HG03575 (cell line): ENCODE measurements around the gene EFS.

Experiments used
- ATAC-seq: cut with Tn5 transposase; IDR thresholded peaks from one replicate; pipeline ENCODE4 v1.9.1; 2021; ENCODE audit not compliant: unreplicated experiment, insufficient number of reproducible peaks, low FRiP score; ENCODE audit errors: extremely low read depth

The EFS gene, protein sequence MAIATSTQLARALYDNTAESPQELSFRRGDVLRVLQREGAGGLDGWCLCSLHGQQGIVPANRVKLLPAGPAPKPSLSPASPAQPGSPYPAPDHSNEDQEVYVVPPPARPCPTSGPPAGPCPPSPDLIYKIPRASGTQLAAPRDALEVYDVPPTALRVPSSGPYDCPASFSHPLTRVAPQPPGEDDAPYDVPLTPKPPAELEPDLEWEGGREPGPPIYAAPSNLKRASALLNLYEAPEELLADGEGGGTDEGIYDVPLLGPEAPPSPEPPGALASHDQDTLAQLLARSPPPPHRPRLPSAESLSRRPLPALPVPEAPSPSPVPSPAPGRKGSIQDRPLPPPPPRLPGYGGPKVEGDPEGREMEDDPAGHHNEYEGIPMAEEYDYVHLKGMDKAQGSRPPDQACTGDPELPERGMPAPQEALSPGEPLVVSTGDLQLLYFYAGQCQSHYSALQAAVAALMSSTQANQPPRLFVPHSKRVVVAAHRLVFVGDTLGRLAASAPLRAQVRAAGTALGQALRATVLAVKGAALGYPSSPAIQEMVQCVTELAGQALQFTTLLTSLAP

DNA sequence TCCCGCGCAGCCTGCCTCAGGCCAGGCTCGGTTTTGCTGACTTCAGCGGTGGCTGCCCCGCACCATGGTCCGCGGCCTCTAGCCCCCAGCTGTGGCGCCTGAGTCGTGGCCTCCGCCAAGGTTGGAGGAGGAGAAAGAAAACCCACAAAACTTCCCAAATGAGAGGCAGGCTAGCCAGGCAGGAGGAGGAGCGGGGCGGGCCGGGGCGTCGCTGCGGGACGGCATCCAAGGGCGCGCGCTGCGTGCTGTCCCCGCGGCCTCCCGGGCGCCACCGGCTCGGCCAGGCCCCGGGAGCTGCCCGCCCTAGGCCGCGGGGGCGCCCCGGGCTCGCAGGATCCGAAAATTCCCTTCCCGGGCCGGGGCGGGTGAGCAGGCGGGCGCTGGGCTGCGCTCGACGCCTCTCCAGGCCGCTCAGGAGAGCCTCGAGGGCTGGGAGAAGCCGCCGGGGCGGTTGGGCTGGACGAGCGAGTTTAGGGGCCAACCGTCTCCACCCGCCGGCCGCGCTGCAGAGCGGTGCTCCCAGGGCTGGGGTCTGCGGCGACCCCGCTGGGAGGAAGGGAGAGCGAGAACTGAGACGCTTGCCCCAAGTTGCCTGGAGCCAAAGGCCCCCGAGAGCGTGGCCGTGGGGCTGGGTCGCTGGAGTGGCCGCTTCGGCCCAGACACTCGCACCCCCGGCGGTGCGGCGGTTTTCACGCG, at the start of gene EFS:
Gene EFS, minus strand, starts transcription at position 137 of the 696 bp plus-strand sequence. CDS start 147 bp downstream, outside the sequence.
- ATAC-seq: no peak

DNA sequence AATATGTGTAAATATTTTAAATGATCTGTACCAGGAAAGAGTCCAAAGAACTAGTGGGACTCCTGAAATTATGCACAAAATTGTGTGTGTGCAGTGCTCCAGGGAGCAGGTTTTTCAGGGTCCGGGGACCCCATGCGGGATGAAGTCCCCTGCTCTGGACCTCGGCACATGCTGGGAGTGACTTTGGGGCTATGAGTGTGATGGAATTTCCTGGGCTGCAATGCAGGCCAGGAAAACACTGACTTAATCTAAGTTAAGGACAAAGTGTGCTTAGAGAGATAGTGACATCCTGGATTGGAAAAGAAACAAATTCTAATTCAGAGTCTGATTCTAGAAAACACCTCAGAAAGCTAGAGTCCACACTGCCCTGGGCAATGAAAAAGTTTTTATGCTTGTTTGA, 49.3 kb upstream of the EFS start:
- ATAC-seq: no peak

DNA sequence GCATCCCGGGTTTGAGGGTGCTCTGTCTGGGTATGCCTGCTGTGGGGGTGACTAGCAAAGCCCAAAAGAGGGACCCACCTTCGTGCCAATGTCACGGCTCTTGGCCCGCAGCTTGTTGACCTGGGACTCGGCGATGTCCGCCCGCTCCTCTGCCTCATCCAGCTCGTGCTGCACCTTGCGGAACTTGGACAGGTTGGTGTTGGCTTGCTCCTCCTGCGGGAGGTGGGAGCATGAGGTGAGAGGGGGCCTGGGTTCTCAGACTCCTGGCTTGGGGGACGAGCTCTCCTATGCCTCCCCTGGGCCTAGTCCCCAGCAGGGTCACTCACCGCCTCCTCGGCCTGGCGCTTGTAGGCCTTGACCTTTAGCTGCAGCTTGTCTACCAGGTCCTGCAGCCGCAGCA, 48.7 kb upstream of the EFS start:
- no peak for ATAC-seq

DNA sequence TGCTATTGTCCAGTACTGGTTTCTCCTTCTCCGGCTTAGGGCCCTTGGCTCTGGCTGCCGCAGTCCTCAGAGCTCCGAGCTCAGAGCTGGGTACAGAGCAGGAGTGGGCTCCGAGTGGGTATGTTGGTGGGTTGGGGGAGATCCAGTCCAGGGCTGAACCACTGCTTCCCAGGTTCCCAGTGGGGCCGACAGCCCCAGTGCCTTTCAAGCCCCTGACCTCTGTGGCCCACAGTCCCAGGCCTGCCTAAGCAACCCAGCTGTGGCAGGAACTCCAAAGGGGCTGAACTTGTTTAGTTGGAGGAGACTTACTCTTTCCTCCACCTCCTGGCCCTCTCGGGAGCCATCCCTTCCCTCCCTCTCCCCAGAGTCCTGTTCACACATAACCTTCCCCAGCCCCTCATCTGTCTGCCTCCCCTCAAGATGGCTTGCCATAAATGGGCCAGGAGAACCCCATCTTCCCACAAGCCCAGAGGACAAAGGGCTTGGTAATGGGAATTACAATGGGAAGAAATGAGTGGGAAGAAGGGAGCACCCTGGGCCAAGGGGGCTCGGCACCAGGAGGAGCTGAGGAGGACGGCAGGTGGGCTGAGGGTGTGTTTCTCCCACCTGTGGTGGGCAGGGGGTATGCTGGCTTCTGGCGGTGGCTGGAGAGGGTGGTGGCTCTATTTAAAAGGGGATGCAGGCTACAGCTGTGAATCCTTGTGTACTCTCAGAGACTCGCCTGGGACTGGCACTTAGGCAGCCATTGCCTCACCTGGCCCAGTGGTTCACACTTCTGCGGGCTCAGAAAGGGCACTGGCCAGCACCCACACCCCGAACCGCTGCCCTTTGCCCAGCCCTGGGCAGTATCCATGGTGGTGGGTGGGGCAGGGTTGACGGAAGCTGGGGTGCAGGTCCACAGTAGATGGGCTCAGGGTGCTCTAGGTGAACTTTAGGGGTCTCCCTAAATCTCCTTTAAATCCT, 46.9 kb upstream of the EFS start:
- no peak for ATAC-seq

DNA sequence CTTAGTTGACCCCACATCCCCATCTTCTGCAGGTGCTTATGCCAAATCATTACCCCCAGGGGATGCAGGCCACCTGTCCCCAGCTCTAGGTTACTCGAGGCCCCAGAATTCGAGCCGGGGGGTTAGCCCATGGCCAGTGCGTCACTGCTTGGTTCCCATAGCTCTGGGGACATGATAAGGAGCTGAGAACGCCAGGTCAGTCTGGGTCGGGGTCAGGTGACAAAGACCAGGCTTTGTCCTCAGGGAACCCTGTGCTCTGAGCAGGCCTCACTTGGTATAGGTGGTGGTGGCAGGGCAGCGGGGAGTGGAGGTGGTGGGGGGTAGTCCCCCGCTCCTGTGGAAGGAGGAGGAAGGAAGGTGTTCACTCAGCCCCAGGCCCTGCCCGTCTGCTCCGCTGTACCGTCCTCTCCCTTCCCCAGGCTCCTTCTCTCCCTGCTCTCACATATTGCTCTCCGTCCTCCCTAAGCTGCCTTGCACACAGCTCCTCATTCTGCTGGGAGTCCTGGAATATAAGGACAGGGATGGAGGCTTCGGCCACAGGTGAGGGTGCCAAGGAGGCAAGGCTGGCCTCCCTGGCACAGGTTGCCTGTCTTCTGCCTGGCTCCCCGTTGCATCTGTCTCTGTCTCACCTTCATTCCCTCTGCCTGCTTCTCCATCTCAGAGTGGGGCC, 45.1 kb upstream of the EFS start:
- no peak for ATAC-seq

DNA sequence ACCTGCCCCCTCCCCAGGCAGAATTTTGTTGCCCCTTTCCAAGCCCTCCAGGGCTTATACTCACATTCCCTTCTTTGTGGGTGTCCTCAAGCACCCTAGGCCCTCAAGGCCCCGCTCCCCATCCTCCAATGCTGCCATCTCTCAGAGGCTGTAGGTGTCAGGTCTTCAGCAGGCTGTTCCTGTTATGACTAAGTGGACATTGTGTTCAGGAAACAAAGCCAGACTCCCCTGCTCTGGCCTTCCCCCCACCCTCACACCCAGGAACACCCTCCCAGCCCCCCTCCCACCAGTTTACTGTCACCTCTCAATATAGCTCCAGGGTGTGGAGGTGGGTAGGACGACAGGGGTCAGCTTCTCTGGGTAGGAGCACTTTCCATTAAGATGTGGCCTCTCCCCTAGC, 44.5 kb upstream of the EFS start:
- ATAC-seq: no peak

DNA sequence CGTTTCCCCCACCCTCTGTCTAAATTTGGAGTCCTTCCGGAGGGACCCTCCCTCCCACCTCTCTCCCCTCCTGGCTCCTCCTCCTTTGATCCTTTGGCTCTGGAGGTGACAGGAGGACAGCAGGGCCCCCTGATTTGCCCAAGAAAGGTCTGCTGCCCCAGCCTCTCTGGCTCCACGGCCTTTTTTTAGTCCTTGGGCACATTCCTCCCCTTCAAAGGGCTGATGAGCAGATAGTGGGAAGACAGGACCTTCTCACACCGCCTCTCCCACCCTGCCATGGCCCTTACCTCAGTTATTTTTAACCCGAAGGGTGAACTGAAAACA, 43.3 kb upstream of the EFS start:
- no peak for ATAC-seq

DNA sequence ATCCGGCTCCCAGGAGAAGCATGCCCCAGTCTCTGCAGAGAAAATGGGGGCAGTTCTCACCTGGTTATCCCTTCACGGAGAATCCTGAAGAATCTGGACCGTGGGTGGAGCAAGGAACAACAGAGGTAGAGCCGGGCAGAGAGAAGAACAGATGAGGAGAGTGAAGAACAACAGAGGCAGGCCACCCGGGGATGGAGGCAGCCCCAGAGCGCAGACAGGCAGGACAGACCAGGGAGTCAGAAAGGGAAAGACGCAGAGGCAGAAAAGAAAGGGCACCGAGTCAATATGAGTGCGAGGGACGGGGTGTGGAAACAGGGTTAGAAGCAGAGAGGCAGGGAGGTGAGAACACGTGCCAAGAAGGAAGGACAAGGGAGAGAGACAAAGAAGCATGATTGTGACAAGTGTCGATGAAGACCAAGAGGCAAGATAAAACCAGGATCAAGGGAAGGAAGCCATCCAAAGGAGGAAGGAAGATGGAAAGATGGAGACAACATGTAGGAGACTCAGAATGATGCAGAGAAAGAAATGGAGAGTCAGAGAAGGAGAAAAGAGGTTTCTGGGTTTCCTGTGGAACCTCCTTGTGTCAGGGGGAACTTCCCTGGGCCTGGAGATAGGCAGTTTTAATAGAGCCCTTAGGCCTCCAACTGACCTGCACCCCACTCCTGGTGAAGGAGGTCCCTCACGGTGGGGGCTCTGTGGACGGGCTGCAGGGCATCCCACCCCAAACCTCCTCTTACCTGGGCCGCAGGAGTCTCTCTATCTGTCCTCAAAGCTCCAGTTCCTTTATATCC, 42.7 kb upstream of the EFS start, which contains the start of gene MYH6:
Gene MYH6, minus strand, starts transcription at position 758 of the 791 bp plus-strand sequence. CDS start 1,050 bp downstream, outside the sequence.
- ATAC-seq: no peak

DNA sequence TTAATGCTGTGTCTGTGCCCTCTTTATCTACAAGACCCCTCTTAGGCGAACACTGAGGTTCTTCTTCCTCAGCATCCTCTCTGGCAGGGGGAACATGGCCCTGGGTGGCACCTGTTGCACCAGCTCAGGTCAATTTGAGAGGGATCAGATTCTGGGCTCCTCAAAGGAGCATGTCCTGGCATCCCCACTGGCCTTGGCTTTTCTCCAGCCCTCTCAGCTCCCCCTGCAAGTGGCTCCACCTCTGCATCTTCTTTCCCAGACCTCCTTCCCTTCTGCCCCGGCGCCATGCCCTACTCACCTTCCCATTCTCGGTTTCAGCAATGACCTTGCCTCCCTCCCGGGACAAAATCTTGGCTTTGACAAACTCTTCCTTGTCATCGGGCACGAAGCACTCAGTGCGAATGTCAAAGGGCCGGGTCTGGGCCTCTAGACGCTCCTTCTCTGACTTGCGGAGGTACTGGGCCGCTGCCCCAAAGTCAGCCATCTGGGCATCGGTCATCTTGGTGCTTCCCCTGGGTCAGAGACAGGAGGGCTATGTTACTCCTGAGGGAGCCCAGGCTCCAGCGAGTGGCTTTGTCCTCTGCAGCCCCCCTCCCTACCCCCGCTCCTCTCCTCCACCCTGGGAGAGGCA, 41.9 kb upstream of the EFS start:
- no peak for ATAC-seq

DNA sequence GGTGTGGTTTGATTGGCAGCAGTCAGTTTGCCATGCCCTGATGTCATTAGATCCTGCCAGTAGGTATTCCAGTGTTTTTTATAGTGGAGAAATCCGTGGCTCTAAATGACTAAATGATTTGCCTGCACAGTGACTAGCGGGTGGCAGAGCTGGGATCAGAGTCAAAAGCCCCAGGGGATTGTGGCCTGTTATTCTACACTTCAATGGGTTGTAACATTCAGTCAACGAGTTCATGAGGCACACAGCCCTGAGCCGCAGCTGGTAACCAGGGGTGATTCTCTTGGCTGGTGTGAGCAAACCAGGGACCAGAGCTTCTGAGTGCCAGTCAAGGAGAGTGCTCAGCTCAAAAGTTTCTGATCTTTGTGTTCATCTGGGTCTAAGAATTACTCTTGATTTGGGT, 41.3 kb upstream of the EFS start:
- ATAC-seq: no peak

DNA sequence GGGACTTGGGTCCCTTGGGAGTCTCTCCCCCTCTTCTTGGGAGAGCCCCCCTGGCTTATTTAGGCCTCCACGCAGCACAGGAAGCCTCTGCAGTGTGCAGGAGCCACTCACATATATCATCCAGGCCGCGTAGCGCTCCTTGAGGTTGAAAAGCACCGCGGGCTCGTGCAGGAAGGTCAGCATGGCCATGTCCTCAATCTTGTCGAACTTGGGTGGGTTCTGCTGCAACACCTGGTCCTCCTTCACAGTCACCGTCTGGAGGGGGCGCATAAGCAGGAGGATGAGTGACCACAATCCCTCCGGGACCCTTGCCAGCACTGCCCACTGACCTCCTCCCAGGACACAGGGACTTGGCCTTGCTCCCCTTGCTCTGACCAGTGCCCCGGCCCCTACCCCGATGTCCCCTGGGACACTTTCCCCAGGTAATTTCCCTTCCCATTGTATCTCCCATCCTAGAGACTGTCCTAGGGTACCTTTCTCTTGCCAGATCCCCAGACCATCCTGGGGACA, 40.6 kb upstream of the EFS start:
- no peak for ATAC-seq

DNA sequence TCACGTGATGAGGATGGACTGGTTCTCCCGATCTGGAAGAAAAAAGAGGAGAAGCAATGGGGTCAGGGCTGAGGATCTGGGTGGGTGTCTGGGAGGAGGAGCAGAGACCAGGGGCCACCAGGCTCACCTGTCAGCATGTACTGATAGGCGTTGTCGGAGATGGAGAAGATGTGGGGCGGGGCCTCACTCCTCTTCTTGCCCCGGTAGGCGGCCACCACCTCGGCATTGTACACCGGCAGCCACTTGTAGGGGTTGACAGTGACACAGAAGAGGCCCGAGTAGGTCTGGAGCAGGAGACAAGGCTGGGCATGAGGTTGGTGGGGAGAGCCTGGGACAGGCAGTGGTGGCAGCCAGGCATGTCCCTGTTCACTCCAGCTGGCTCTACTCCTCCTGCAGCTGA, 40.1 kb upstream of the EFS start:
- ATAC-seq: no peak

DNA sequence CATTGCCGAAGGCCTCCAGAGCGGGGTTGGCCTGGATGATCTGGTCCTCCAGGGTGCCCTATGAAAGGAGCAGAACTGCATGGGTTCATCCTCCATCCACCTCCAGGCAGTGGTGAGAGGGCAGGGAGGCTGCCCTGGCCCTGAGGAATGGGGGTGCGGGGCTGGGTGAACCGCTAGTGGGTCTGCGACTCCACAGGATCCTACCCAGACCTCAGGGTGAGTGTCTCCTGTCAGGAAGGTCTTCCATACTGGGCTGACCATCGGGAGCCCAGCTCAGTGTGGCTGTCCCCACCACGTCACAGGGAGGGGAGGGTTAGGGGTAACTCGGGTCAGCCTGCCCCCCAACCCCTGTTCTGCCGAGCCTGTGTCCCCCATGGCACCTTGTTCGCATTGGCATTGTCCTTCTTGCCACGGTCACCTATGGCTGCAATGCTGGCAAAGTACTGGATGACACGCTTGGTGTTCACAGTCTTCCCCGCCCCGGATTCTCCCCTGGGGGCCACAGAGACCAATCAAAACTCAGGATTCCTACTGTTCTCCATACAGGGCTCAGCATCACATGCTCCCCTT, 39.4 kb upstream of the EFS start:
- ATAC-seq: no peak

DNA sequence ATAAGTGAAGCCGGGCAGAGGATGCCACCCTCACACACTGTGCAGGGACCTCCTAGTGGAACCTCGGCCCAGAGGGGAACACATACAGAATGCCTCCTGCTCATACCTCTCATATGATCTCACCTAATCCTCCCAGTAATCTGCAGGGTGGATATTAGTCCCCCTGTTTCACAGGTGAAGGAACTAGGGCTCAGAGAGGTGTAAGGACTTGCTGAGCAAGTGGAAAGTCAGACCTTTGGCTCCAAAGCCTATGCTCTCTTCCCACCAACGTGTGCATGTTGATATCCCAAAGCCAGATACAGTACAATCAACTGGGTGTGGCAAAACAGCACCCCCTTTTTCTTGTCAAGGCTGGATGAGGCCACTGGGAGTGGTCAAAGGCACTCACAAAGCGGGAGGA, 38.9 kb upstream of the EFS start:
- ATAC-seq: no peak

DNA sequence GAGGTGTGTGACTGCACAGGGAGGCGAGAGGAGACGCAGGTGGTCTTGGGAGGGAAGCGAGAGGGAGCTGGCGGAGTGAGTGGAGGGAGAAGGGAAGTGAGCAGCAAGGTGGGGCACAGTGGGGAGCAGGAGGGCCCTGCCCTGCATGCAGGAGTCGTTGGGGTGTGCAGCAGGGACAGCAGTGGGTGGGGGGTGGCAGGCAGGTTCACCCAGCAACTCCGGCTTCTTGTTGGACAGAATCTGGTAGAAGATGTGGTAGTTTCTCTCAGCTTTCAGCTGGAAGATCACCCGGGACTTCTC, 38.1 kb upstream of the EFS start:
- ATAC-seq: no peak

DNA sequence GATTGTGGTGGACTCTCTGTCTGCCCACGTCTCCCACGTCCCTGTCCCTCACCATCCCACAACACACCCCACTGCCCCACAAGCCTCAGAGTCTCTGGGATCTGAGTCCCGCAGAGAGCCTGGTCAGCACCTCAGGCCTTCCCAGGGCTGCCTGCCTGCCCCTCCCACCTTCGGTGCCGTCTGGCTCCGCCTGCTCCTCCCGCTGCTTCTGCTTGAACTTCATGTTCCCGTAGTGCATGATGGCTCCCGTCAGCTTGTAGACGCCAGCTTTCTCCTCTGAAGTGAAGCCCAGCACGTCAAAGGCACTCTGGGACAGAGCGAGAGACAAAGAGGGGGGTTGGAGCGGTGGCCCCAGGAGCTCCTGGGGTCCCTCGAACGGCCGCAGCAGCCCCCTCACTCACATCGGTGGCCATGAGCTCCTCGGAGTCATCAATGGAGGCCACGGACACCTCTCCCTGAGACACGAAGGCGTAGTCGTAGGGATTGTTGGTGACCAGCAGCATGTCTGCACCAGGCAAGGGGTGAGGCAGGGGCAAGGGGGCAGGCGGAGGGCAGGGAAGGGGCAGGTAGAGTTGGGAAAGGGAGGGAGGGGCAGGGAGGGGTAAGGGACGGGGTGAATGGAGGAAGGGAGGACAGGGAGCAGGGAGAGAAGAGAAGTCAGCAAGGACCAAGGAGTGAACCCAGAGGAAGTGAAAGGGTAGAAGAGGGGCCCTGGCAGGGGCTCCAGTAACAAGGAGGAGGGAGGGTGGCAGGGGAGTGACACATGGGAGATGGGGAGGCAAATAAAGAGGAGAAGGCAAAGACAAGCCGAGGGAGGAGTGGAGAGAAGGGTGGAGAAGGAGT, 37.5 kb upstream of the EFS start:
- no peak for ATAC-seq
